HG03565 (cell line): ENCODE data around the gene ZDHHC11.
"Not testable (repeated sequence)": the region's sequence is repeated elsewhere in the genome, so short reads cannot be mapped to it uniquely, and the experiment has no call there.

Experiments used
- ATAC-seq: cut with Tn5 transposase; IDR thresholded peaks from one replicate; pipeline ENCODE4 v1.9.1; 2021; ENCODE audit warnings: mild to moderate bottlenecking, moderate library complexity; ENCODE audit not compliant: unreplicated experiment

Gene ZDHHC11

DNA sequence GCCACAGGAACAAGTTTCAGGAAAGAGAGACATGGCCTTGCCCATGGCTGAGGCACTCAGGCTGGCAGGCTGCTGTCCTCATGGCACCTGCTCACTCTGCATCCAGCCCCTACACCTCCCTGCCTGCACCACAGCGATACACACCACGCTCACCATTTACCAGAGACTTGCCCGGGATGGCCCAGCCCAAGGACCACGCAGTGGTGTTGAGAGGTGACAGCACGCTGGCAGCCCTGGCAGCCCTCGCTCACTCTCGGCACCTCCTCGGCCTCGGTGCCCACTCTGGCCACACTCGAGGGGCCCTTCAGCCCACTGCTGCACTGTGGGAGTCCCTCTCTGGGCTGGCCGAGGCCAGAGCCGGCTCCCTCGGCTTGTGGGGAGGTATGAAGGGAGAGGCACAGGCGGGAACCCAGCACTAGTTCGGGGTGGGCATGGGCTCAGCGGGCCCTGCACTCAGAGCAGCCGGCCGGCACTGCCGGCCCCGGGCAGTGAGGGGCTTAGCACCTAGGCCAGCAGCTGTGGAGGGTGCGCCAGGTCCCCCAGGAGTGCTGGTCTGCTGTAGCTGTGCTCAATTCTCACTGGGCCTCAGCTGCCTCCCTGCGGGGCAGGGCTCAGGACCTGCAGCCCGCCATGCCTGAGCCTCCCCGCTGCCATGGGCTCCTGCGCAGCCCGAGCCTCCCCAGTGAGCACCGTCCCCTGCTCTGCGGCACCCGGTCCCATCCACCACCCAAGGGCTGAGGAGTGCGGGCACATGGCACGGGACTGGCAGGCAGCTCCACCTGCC is 86.6 kb downstream of the ZDHHC11 start:
- no peak for ATAC-seq

DNA sequence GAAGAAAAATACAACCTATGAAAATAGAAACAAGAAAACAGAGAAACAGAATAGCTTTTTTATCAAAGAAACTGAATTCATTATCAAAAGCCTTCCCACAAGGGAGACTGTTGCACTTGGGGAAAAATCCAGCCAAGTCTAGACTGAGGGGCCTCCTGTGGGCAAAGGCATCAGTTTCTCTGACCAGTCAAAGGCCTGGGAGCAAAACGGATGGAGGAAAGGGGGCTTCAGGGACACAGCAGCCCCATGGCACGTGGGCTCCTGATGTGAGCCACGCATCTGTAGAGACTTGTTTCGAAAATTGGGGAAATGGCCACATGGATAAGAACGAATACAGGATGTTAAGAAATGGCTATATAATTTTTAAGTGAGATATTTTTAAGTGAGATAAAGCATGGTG is 87.4 kb downstream of the ZDHHC11 start:
- no peak for ATAC-seq

DNA sequence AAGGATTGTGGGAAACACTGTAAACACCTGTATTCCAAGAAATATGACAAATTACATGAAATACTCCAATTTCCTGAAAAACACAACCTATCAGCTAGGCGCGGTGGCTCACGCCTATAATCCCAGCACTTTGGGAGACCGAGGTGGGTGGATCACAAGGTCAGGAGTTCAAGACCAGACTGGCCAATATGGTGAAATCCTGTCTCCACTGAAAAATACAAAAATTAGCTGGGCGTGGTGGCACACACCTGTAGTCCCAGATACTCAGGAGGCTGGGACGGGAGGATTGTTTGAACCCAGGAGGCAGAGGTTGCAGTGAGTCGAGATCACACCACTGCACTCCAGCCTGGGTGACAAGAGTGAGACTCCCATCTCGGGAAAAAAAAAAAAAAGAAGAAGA is 87.8 kb downstream of the ZDHHC11 start:
- not testable (repeated sequence) for ATAC-seq

DNA sequence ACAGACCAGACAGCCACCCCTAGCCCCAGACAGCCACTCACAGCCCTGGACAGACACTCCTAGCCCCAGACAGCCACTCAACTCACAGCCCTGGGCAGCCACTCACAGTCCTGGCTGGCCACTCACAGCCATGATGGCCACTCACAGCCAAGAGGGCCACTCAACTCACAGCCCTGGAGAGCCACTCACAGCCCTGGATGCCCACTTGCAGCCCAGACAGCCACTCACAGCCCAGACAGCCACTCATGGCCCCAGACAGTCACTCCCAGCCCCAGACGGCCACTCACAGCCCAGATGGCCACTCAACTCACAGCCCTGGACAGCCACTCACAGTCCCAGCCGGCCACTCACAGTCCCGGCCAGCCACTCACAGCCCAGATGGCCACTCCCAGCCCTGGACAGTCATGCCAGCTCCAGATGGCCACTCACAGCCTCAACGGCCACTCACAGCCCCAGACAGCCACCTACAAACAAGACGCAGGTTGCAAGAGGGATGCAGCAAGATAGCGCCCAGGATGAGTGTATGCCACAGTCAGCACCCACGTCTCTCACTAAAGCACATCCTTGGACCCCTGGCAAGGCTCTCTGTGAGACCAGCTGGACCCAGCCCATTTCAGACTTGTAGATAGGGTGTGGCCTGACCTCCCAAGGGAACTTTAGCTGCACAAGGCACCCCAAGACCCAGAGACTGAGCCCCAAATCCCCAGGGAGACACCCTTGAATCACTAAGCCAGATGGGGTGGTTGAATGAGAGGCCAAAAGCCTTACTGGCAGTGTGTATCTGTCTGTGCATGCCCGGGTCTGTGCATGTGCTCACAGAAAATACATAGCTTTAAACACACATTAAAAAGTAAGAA is 88.7 kb downstream of the ZDHHC11 start:
- no peak for ATAC-seq

- ATAC-seq = no peak
These were observed 89.6 kb downstream of the ZDHHC11 start for GRCh38 chr5:761059-761771.

DNA sequence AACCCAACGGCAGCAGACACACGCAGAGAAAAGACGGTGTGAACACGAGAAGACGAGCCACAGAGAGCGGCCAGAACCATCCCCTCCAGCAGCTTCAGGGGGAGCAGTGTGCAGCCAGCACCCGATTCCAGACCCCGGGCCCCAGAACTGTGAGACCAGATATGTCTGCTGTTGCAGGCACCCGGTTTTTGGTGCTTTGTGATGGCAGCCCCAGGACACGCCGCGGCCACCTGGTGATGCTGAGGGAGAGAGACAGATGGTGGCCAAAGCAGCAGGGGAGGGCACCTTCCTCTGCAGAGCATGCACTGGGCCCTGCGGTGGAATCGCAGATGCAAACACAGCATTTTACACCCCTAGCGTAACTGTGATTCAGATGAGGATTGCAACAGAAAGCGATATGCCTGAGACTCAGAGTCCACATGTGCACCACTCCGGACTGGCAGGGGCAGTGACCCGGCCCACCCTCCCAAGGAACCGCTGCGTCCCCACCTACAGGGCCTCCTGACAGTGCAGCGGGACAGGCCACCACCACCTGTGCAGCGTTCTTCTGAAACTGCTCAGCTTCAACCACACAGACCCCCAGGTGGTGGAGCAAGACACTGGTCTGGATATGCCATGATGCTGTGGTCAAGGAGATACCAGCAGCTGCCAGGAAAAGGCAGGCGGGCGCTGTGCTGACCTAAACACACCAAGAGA is 90.3 kb downstream of the ZDHHC11 start:
- no peak for ATAC-seq

- no peak for ATAC-seq
These were observed 90.9 kb downstream of the ZDHHC11 start for GRCh38 chr5:759781-760362.

DNA sequence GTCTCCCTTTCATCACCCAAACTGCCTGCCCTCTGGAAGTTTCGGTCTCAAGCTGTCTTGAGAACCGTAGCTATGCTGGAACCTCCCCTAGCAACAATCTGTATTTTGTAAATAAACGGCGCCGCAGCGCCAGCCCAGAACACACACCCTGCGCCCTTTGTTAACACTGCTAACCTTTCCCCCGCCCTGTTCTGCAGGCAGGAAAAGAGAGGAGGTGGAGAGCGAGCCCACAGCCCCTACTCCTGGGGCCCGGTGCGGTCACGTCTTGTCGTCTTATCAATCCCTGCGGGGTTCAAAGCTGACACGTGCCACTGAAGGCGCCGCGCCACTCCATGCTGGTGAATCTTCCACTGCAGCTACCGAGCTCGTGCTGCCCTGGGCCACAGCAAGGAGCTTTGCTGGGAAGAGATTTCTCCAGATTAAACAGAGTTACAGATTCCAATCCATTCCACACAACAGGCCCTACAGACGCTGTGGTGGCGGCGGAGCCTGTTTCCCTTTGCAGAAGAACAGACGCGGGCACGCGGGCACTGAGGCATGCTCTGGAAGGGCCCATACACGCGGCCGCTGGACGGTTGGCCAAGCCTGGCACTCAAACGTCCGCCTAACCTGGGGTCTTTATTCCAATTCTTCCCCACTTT is 91.6 kb downstream of the ZDHHC11 start:
- no peak for ATAC-seq

DNA sequence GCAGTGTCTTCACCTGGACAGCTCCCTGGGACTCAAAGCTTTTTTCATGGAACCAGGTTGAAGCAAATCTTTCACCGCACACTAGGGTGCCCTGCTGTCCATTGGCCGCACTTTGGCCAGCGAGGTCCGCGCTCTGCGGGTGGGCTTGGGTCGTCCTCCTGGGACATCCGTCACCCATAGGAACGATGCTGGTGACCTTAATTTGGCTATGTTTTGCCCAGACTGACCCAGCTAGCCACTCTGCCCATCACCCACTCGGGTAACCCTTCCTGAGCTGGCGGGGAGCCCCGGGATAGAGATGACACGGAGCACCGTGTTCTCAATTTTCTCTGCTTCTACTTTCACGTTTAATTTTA is 92.1 kb downstream of the ZDHHC11 start:
- no peak for ATAC-seq

GRCh38 chr5:757931-758697 is 92.7 kb downstream of the ZDHHC11 start:
- ATAC-seq = no peak

DNA sequence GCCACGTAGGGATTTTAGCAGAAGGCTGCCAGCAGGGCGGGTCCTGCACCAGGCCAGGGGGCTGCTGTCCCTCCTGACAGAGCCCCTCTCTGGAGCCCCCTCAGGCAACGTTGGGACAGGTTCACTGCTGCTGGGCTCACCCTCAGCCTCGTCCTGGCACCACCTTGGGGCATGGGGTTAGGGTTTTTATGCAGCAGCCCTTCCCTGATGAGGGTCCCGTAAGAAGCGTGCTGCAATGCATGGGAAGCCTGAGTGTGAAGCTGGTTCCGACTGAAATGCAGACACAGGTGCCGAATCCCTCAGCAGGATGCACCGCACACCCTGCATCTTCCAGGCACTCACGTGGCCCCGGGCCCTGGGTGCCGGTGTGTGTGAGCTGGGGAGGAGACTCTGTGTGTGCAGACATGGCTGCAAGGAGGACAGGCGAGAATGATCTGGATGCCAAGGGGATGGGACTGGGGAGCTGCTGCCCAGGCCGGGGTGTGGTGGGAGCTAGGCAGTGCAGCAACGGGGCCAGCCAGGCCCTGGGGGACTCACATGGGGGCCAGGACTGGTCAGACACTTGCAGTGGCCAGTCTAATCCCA is 93.3 kb downstream of the ZDHHC11 start:
- ATAC-seq = no peak

DNA sequence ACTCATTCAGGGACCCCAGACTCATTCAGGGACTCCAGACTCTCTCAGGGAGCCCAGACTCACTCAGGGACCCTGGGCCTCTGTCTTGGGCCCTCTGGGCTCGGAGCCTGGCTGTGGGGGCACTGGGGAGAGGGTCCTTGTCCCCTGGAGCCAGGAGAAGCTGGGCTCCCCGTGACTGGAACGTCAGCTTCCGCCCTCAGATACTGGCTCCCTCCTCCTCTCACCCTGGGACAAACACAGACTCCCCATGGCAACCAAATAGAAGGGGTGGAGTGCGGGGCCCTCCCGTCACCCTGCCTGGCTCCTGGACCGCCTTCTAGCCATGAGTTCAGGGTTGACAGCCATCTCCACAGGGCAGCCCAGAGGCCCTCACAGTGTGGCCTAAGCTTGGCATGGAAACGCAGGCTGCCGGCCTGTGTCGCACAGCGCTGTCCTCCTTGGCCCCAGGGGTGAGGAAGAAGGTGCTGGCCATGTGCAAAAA is 93.9 kb downstream of the ZDHHC11 start:
- ATAC-seq = no peak

DNA sequence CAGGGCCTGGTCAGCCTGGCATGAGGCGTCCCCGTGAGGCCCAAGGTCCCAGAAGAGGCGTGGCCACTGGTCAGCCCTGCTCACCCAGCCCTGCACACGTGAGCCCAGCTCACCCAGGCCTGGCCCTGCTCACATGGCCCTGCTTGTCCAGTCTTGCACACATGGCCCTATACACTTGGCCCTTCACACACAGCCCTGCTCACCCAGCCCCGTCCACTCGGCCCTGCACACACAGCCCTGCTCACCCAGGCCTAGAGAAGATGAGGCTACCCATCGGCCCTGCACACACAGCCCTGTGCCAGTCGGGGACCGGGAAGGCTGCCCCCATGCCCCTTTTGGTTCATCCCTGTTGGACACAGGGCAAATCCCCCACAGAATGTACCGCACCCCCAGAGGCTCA is 94.6 kb downstream of the ZDHHC11 start:
- no peak for ATAC-seq

DNA sequence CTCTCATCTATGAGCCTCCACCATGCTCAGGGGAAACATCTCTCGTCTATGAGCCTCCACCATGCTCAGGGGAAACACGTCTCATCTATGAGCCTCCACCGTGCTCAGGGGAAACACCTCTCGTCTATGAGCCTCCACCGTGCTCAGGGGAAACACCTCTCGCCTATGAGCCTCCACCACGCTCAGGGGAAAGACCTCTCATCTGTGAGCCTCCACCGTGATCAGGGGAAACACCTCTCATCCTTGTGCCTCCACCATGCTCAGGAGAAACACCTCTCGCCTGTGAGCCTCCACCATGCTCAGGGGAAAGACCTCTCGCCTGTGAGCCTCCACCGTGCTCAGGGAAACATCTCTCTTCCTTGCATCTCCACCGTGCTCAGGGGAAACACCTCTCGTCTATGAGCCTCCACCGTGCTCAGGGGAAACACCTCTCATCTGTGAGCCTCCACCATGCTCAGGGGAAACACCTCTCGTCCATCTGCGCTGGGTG is 96.6 kb downstream of the ZDHHC11 start:
- ATAC-seq = not testable (repeated sequence)

DNA sequence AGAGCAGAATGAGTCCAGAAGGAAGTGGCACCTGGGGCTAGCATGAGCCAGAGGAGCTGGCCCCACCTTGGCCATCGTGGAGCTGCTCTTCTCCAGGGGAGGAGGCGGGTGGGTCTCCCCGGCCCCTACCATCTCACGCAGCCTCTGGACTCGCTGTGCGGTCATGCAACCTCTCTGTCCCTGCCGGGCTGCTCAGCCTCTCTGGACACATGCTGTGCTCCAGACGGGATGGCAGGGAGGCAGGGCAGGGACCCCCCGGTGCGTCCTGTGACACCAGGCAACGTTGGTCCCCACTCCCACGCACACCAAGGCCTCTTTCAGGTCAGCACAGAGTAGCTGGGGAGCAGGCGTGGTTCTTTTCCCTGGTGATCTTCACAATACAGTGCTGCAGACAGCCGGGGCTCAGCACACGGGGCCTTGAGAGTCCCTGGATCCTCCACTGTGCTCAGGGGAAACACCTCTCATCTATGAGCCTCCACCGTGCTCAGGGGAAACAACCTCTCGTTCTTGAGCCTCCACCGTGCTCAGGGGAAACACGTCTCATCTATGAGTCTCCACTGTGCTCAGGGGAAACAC is 97.1 kb downstream of the ZDHHC11 start:
- ATAC-seq = not testable (repeated sequence)

- ATAC-seq = not testable (repeated sequence)
These were observed 98.2 kb downstream of the ZDHHC11 start for GRCh38 chr5:752532-753115.

- ATAC-seq = not testable (repeated sequence)
These were observed 98.8 kb downstream of the ZDHHC11 start for GRCh38 chr5:751992-752391.

DNA sequence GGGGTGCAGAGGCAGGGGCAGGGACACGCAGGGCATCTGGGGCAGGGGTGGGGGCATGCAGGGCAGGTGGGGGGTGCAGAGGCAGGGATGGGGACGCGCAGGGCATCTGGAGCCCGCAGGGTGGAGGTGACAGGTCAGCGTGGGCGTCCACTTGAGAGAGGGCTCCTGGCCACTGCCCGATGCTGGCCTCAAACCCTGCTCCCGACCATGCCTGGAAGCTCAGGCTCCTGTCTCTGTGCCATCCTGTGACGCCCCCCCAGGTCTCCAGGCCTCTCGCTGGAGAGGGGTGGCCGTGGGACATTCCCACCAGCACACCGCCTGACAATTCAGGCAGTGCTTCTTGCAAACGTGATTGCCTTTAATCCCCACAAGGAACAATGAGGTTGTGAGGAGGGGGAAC is 99.3 kb downstream of the ZDHHC11 start:
- no peak for ATAC-seq
